Activated T-cell treated with anti-CD3 and anti-CD28 coated beads, Interleukin-2, amount 50 U/mL, for 1 hour (primary cell): Measurements from ENCODE around the gene DAPP1.
"Not testable (repeated sequence)": the region's sequence is repeated elsewhere in the genome, so short reads cannot be mapped to it uniquely, and the experiment has no call there.

Experiments used
- DNase-seq: peaks from one replicate; pipeline ENCODE4 v3.0.0-alpha.2; 2020

The DAPP1 gene, protein sequence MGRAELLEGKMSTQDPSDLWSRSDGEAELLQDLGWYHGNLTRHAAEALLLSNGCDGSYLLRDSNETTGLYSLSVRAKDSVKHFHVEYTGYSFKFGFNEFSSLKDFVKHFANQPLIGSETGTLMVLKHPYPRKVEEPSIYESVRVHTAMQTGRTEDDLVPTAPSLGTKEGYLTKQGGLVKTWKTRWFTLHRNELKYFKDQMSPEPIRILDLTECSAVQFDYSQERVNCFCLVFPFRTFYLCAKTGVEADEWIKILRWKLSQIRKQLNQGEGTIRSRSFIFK

DNA sequence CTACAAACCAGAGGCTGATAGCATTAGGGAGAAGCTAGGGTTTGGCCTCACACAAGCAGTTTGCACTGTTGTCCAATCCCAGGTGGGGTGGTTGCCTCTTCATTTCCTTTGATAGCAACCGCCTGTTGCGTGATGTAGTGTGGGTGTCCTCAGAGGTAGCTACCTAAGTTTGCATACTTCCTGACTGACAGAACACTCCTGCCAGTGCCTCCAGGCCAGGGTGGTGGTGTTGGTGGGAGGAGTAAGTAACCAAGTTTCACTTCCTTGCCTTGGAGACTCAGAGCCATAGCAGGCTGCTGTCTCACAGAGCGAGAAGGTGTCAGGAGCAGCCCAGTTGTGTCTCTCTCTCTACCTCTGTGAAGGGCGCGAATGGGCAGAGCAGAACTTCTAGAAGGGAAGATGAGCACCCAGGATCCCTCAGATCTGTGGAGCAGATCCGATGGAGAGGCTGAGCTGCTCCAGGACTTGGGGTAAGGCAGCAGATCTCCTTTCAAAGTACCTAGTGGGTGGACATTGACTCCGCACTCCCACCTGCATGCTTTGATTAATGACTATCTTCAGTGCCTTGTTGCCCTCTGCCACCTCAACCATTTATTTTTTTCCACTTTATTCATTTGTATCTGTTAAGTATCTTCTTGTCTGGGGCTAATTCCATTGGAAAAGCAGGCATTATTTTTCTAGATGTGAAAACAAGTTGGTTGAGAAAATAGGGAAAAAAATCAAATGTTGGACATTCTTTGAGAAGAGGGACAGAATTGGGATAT lies at the start of gene DAPP1:
TSS of gene DAPP1 (plus strand) at position 283 of the 764 bp plus-strand sequence. CDS start at position 370, 87 bp downstream.
- peak; percentile 70 for DNase-seq

DNA sequence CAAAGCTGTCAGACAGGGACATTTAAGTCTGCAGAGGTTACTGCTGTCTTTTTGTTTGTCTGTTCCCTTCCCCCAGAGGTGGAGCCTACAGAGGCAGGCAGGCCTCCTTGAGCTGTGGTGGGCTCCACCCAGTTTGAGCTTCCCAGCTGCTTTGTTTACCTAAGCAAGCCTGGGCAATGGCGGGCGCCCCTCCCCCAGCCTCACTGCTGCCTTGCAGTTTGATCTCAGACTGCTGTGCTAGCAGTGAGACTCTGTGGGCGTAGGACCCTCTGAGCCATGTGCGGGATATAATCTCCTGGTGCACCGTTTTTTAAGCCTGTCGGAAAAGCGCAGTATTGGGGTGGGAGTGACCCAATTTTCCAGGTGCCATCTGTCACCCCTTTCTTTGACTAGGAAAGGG lies 45.8 kb upstream of the DAPP1 start:
- DNase-seq = not testable (repeated sequence)

DNA sequence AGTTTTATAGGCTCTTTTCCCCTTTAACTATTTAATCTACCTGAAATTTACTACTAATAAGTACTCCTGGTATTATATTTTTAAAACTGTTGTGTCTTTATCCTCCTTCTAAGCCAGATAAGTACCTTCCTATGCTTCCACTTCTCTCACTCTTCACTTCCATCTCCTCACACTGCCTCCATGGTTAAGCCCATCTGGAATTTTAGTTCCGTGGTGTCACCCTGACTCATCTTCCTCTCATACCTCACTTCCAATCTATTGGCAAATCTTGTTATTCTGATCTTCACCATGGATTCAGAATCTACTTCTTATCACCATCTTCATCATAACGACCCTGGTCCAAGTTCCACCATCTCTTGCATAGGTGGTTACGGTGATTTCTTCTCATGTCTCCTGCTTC lies 32.7 kb upstream of the DAPP1 start:
- DNase-seq = no peak

DNA sequence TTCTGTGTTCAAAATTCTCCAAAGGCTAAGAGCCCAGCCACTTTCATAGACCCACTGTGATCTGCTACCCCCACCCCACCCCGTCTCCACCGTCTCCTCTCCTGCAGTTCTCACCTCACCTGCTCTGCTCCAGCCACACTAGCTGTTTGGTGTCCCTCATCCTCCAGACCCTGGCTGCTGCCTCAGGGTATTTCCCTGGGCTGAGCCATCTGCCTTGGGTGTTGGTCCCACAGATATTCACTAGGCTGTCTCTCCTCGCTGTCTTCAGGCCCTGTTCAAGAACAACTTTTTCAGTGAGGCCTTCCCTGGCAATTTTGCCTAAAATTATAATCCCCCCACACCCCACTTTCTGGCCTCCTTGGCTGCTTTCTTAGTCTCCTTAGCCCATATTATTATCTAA lies 31.8 kb upstream of the DAPP1 start:
- no peak for DNase-seq

DNA sequence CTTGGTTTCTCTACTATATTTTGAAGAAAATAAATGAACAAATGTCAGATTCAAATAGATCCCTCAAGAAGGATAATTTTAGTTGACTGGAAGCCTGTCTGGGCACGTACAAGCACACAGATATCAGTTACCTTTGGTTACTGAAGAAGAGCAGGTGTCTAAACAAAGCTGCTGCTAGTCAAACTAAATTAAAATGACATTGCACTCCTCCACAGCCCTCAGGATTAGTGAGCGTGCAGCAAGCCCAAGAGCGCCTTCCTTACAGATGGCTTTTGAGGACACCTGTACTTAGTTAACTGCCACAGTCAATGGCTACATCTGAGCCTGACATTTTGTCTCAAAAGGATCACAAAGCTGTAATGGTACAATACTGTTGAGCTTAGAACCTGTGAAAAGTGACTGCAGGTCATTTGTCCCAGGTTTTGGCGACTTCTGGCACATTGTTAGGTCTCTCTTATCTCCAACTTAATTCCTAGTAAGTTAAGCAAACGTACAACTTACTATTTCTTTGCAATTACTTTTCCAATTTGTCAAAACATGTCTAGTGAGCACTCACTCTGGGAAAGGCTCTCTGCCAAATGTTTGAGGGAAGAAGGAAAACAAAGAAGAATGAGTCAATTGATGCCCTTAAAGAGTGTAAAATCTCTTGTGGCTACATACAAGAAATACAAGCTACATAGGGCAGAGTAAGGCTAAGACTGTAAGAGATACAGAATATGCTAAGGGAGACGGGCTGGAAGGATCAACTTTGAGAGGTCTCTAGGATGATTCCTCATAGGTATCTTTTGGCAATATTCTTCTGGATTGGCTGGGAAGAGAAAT lies 25.6 kb upstream of the DAPP1 start:
- no peak for DNase-seq

DNA sequence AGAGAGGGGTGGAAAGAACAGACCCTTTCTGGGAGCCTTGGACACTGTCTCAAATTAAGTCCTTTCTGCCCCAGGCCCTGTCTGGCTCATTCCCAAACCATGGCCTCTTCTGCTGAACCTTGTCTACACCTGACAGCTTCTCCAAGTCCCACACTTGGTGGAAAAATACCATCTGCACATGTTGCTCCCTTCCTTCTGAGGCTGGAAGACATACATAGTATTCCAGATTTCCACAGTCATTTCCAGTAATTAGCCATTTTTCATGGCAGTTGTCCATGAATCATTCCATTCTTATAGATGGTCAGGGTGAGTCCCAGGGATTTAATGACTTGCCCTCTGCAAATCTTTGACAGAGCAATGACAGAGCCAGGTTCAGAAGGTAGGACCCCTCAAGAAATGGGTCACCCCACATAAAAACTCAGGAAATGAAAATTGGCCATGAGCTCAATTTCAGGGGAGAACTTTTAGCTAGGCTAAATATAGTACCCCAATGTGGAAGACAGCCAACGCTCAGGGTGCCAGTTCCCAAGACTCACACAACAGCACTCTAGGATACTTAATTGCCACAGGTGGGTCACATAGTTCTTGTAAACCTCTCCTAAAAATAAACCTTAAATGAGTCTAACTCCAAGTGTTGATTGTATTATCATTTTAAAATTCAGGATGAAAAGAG lies 16.2 kb upstream of the DAPP1 start:
- no peak for DNase-seq

DNA sequence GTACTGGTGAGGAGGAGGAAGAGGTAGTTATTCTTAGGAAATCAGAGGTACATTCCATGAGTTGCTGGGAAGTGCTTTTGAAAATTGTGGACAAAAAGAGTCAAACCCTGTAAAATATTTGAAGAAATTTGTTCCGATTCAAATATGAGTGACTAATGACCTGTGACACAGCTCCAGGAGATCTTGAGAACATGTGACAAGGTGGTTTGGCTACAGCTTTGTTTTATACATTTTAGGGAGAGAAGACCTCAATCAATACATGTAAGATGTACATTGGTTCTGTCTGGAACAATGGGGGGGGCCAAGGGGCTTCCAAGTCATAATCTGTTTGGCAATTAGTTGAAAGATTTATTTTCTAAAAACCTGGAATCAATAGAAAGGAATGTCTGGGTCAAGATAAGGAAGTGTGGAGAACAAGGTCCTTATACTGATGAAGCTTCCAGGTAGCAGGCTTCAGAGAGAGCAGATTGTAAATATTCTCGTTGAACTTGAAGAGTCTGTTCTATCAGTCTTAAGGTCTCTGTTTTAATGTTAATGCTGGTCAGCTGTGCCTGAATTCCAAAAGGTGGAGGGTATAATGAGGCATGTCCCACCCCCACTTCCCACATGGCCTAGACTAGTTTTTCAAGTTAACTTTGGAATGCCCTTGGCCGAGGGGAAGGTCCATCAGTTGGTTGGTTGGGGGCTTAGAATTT lies 15.5 kb upstream of the DAPP1 start:
- DNase-seq = no peak

DNA sequence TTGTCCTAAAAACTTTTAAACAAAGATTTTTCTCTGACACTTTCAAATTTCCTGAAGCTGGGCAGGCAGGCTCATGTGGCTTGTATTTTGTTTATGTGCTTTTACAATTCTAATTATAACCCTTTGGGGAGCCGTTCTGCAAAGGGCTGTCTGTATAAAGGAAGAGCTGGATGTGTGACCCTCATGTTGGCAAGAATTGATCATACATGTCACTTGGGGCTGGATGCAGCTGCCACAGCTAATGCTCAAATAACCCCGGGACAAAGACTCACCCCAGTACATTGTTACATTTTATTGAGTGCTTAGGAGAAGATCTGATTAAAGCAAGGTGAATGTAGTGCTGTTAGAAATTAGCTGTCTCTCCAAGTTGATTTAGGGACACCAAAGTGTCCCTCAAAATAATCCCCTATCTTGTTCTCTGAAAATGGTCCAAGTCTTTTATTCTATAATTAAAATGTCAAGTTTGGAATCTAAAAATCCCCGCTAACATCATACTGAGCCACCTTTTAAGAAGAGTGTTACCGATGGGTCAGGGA lies 13.0 kb upstream of the DAPP1 start:
- no peak for DNase-seq

DNA sequence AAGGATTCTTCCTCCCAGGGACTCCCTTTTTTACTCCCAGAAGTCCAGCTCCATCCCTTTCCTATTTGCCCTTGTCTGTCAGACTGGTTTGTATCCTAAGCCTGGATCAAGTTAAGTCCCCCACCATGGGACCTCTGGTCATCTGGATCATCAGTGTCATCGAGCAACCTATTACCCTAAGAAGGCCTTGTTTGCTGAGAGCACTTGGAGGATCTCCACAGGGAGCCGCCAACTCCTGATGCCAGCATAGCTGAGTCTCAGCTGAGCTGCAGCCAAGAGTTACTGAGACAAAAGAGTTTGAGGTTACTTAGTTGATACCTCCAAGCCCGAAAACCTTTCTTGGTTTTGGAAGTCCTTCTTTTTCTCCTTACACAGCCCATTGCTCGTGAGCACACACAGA lies 10.1 kb upstream of the DAPP1 start:
- DNase-seq = no peak

DNA sequence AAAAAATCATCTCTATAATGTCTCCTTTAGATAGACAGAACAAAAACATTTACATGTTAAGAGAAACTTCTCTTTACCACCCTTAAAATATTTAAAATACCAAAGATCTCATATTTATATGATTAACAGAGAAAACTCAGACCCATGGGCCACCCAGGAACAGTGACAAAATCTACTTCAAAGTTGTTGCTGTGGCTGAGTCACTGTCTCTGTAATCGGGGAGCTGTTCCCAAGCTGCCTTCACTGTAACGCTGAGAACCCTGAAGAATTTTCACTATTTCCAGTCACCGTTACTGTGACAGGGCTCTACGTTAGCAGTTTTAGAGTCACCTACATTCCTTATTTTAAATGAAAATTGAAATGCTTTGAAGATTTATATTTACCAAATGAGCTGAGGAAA lies 9.0 kb upstream of the DAPP1 start:
- no peak for DNase-seq

DNA sequence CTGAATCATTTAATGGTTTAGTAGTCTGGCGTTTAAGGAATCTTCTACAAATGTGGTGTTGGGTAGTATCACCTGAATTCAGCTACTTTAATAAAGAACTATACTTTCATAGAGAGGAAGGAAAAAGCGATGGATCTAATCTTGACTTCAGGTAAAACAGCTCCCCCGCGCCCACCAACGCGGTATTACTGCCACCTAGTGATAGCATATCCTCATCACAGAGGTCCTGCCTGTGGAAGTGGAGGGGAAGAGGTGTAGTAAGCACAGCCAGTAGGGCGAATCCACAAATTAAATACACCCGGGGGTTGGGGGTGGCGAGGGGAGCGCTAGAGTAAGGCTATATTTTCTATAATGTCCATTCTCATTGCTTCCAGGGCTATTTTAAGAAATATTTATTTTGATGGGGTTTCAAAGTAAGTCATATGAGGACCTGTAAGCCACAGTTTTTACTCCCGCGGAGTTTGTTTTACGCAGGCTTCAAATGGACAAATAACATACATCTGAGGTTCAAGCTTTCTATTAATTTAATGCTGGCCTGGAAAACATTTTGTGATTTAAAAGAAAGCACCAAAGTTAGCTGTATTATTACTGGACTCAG lies 8.3 kb upstream of the DAPP1 start:
- DNase-seq = peak; percentile 70

DNA sequence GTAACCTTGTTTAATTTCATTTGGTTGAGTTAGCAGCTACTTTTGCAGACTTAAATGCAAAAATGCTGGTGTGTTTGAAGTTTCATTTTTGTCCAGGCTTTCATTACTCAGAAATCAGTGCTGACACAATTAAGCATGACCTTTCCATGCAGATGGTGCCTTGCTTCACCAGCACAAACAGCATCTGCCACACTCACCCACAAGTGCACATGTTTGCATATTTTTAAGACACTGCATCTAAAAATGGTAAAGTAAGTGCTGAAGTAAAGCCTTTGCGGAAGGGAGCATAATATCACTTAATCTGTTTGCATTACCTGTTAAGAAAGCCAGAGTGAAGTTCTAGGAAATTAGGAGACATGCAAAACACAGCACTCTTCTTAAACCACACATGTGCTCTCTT lies 7.3 kb upstream of the DAPP1 start:
- no peak for DNase-seq

DNA sequence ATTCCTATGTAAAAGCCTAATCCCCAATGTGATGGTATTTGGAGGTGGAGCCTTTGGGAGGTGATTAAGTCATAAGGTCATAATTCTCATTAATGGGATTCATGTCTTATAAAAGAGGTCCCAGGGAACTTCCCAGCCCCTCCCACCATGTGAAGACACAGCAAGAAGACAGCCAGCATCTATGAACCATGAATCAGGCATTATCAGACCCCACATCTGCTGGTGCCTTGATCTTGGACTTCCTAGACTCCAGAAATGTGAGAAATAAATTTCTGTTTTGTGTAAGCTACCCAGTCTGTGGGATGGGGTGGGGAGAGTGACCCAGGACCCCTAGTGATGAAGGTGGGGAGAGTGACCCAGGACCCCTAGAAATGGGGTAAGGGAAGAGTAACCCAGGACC lies 6.1 kb upstream of the DAPP1 start:
- no peak for DNase-seq

DNA sequence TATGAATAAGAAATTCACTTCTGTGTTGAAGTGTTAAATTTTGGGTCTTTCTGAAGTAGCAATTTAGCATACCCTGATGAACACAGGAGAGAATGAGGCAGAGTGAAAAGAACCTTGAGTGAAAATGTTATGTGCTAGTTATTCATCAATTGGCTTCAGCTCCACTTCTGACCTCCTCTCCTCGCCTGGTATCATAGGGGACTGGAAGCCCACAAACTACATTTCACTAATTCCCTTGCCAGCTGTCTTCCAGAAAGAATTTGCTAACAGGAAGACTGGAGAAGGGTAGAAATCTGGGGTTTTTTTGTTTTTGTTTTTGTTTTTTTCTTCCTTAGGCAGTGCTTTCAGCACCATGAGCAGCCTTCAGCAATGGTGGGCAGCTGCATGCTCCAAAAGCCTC lies 5.5 kb upstream of the DAPP1 start:
- no peak for DNase-seq

DNA sequence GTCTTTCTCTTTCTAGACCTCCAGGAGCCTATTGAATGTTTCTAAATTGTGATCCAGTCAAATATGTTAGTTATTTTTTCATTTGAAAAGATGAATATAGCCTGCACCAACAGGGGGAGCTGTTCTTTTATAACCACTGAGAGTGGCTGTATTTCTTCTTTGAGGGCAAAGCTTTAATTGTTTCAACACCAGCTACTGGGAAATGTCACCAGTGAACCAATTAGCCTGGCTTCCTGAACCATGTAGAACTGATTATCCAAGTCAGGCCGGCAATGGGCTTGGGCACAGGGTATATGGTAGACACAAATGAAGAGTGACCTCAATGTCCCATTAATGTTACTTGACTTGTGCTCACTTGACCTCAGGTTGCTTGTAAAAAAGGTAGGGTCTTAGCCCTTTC lies 4.8 kb upstream of the DAPP1 start:
- no peak for DNase-seq

DNA sequence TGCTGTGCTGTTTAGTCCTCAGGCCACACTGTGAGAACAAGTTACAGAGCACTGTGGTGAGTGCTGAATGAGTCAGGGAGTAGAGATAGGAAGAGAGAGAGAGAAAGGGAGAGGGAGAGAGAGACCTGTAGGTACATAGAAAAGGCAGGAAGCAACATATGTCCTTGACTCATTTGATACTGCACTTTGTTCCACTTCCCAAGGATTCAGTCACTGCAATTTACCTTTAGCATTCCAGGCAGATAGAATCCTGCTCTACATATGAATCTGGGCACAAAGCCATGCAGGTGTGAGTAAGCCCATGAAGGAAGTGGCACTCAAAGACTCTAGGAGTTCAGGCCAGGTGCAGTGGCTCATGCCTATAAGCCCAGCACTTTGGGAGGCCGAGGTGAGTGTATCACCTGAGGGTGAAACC lies 1.0 kb upstream of the DAPP1 start:
- DNase-seq = no peak

DNA sequence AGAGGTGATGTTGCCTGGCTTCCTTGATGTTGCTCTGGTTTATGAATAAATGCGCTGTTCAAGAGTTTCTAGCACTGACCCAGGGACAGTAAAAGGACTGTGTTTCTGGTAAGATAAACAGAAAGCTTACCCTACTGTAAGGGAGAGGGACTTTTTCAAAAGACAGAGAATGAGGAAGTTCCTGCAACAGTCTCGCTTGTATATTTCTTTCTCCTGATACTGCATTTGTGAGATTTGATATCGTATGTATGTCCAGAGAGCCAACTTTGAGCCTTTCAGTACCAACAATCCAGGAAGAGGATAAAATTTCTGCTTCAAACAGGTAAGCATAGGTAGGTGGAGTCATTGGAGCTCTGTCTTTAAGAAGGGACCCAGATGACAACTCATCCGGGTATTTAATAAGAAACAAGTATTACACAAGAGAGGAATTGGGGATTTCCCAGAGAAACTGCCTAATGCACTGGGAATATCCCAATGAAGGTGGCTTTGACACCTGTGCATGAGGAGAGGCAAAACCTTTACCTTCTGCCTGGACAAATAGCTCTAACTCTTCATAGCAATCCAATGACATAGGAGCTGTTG lies 773 bp downstream of the DAPP1 start:
- DNase-seq = no peak

DNA sequence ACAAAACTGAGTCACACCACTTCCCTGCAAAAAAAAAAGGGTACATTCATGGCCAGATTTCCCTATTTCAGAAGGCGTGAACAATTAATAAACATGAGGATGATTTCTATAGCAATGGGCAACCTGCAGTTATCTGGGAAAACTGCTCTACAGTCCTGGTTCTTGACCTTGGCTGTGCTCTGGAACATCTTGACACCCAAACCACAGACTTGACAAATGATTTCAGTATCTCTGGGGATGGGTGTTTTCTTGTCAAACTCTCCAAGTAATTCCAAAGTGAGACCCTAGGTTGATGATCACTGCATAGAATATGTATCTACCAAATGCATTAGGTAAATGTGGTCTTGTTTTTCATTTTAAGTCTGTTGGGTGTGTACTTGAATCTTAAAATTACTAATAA lies 2.0 kb downstream of the DAPP1 start:
- DNase-seq = no peak

DNA sequence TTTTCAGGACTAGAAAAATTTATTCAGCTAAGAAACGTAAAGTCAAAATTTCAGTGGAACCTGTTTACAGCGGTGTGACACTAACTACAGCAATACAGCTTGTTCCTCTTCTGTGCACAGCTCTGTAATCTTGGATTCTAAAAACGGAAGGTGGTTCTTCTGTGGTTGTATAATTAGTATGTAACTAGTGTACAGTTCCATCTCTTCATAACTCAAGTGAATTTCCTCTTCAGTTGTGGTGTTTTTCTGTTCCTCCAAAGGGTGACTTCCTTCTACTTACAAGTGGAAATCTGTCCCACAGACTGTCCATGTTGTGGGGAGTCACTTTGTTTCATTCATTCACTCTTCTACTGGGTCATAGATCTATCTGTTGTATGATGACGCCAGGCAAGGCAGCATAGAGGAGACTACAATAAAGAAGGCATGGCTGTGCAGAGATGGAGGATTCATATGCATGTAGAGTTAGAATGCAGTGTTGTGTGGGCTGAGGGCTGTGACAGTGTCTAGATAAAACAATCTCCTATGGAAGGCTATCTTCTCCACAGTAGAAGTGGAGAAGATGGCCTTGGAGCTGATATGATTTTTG lies 5.4 kb downstream of the DAPP1 start:
- DNase-seq = no peak

DNA sequence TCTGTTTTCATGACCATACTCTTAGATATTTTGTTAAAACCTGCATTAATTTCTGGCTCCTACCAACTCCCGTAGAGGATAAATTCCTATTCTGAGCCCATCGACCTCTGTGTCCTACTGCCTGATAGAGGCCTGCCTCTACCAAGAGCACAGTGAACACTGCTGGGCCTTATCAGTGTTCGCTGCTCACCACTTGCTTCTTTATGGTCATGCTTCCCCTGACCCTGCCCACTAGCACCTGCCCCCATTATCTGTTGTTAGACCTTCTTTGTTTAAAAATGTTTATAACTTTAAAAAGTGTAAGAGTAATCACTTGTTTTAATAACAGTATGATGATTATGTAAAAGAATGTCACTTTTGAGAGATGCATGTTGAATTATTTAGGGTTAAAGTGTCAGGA lies 6.1 kb downstream of the DAPP1 start:
- no peak for DNase-seq

DNA sequence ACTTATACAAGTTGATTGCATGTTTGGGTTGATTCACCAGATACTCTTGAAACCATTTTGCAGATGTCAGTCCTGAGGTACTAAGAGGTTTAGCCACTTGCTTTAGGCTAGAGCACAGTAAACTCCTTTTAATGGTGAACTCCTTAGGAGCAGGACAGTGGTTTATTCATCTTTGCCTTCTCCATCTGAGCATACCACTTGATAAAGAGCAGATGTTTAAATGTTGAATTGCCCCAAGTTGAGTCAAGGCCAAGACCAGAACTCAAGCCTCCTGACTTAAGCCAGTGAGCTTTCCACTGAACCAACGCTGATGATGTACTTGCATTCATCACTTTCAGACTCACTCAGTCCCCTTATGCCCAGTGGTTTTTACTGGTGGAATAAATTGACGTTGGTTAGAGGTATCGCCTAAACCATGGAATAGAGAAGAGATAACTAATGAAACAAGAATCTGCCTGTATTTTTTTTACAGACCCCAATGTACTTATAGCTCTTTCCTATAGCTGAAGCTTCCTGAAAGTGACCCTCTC lies 7.5 kb downstream of the DAPP1 start:
- DNase-seq = no peak
